ENCODE measurements around the gene ANAPC2.
A peak's percentile ranks its signal among the peaks of the same experiment; 100 is the strongest.
"Not testable (repeated sequence)": the region's sequence is repeated elsewhere in the genome, so short reads cannot be mapped to it uniquely, and the experiment has no call there.

ANAPC2 gene

GRCh38 chr9:137141976-137142936, 46.1 kb downstream of the ANAPC2 start:
- FAIRE-seq = no peak

- no peak for FAIRE-seq
Measured at GRCh38 chr9:137141050-137141810, 47.1 kb downstream of the ANAPC2 start.

- FAIRE-seq = no peak
Measured at GRCh38 chr9:137140151-137141012, 48.0 kb downstream of the ANAPC2 start.

GRCh38 chr9:137139468-137140150, 48.8 kb downstream of the ANAPC2 start:
- no peak for FAIRE-seq

- no peak for FAIRE-seq
Measured at GRCh38 chr9:137138722-137139467, 49.5 kb downstream of the ANAPC2 start, which contains the start of gene GRIN1. GRIN1 (plus strand) TSS chr9:137139154; CDS start chr9:137139487, 333 bp downstream.

GRCh38 chr9:137138058-137138721, 50.2 kb downstream of the ANAPC2 start:
- FAIRE-seq = no peak

- FAIRE-seq = no peak
Measured at GRCh38 chr9:137136881-137137607, 51.3 kb downstream of the ANAPC2 start.

- FAIRE-seq = no peak
Measured at GRCh38 chr9:137136261-137136880, 52.0 kb downstream of the ANAPC2 start.

- not testable (repeated sequence) for FAIRE-seq
Measured at GRCh38 chr9:137135154-137135553, 53.2 kb downstream of the ANAPC2 start.

- FAIRE-seq = no peak
Measured at GRCh38 chr9:137134191-137134590, 54.2 kb downstream of the ANAPC2 start.

- FAIRE-seq = no peak
Measured at GRCh38 chr9:137130176-137130755, 58.1 kb downstream of the ANAPC2 start.

- peak; percentile 66 for FAIRE-seq
Measured at GRCh38 chr9:137129456-137130175, 58.7 kb downstream of the ANAPC2 start.

GRCh38 chr9:137128862-137129455, 59.4 kb downstream of the ANAPC2 start:
- FAIRE-seq = no peak

- FAIRE-seq = no peak
Measured at GRCh38 chr9:137128158-137128861, 60.0 kb downstream of the ANAPC2 start.

- no peak for FAIRE-seq
Measured at GRCh38 chr9:137127301-137128157, 60.8 kb downstream of the ANAPC2 start.

GRCh38 chr9:137126786-137127185, 61.6 kb downstream of the ANAPC2 start:
- FAIRE-seq = no peak

Measured in G401.6 (cell line).